Stimulated activated naive CD8-positive, alpha-beta T cell treated with anti-CD3 and anti-CD28 coated beads, Interleukin-15, amount 100 ng/mL, for 72 hours (primary cell): ENCODE data around the gene PDE9A.

Experiments
- ATAC-seq: fragments of 150-1000 bp; cut with Tn5 transposase; 2 replicates; pipeline ENCODE4 v1.10.0; 2021; ENCODE audit warnings: mild to moderate bottlenecking, moderate library complexity
- DNase-seq, 2 donors: peaks; one replicate each; pipeline ENCODE4 v3.0.0; 2021 to 2022
- H3K27ac Mint-ChIP-seq, 2 donors: one replicate each; pipeline ENCODE4 v1.8.0; 2022; ENCODE audit warnings: mild to moderate bottlenecking in 2 of 2, mixed read lengths in 2 of 2, moderate library complexity in 2 of 2
- H3K27me3 Mint-ChIP-seq: one replicate; pipeline ENCODE4 v1.8.0; 2022; ENCODE audit warnings: mixed read lengths
- H3K4me1 Mint-ChIP-seq: one replicate; pipeline ENCODE4 v1.8.0; 2022; ENCODE audit warnings: mild to moderate bottlenecking, mixed read lengths
- H3K4me3 Mint-ChIP-seq, 2 donors: one replicate each; pipeline ENCODE4 v1.8.0; 2022; ENCODE audit warnings: mild to moderate bottlenecking in 2 of 2, mixed read lengths in 2 of 2, moderate library complexity in 1 of 2
- H3K9me3 Mint-ChIP-seq, 2 donors: one replicate each; pipeline ENCODE4 v1.8.0; 2022; ENCODE audit warnings: mixed read lengths in 2 of 2

The PDE9A gene

GRCh38 chr21:42747276-42747701 lies 93.9 kb downstream of the PDE9A start:
- Mint-ChIP-seq H3K4me3 (peak overlapping the region; percentile 82 to 83), H3K27ac (peak overlapping the region; percentile 98 to 99), H3K4me1 (peaks cover 38% of the 10 kb centered on the region), H3K9me3 (no peaks in the 10 kb centered on the region), H3K27me3 (no peaks in the 10 kb centered on the region)
- DNase-seq: no peak
- ATAC-seq: no peak

- Mint-ChIP-seq H3K4me1 (peaks cover 38% of the 10 kb centered on the region), H3K27ac (no peak overlapping the region), H3K9me3 (no peaks in the 10 kb centered on the region), H3K4me3 (no peak overlapping the region), H3K27me3 (no peaks in the 10 kb centered on the region)
- ATAC-seq (no peak), DNase-seq (no peak)
Measured at GRCh38 chr21:42747746-42748351, 94.4 kb downstream of the PDE9A start.

DNA sequence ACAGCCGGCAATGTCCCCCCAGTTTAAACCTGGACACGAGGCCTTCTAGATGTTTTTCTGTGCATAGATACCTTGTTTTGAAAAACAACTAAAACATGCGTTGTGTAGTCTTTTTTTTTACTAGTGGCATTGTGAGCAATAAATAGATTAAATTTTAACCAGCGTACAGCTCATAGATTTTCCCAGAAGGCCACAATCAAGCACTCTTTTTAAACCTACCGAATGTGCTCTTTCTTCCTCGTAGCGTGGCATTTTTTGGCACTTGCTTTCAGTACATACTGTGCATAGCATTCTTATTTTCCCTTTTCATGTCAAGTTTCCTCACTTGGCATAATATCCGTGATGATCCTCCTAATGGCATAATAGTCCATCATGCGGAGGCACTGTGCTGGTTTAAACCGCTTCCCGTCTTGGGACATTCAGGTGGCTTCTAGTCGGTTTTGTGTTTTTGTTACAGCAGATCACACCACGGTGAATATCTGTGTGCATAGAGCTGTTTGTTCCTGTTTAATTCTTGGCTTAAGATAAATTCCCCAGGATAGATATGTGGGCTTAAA lies 95.3 kb downstream of the PDE9A start:
- H3K27ac Mint-ChIP-seq: no peak overlapping the region

DNA sequence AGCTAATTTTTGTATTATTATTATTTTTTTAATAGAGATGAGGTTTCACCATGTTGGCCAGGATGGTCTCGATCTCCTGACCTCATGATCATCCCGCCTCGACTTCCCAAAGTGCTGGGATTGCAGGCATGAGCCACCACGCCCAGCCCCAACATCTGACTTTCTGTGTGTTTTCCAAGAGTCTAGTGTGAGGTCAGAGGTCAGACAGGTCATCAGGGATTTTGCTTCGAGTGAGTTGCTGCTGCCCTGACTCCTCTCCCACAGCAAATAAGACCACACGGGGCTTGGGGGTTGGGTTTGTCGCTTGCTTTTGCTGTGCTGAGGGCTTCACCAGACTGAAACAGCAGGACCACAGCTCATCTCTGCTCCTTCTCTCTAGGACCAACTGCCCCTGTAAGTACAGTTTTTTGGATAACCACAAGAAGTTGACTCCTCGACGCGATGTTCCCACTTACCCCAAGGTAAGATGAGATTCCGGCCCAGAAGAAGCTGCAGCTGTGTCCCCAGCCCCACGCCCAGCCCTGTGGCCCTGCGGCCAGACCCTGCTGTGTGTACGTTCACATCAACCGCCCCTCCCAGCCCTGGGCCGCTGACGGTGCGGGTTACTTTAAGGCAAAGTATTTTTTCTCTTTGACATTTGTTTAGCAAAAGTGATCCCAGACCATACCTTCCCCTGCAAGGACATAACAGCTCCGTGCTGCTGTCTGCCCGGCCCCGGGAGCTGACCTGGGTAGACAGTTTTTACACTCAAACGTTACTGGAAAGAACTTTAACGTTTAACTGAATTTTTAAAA lies 97.5 kb downstream of the PDE9A start:
- DNase-seq: no peak

More for the DNA sequence above, 95.3 kb downstream of the PDE9A start:
- DNase-seq (no peak), ATAC-seq (no peak)
- Mint-ChIP-seq H3K4me3 (no peak overlapping the region), H3K27me3 (no peaks in the 10 kb centered on the region), H3K9me3 (no peaks in the 10 kb centered on the region), H3K4me1 (peaks cover 38% of the 10 kb centered on the region)

DNA sequence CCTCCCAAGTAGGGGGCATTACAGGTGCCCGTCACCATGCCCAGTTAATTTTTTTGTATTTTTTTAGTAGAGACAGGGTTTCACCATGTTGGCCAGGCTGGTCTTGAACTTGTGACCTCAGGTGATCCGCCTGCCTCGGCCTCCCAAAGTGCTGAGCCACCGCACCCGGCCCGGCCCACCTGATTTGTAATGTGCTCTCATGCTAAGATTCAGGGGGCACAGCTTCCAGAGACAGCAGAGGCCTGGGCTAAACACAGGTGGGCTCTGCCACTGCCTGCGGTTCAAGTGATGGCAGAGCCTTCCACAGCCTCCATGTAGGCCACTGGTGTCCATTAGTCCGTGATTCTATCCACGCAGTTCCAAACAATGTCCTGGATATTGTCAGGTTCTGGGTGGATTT lies 98.4 kb downstream of the PDE9A start:
- DNase-seq: no peak
- Mint-ChIP-seq H3K4me3 (no peak overlapping the region), H3K4me1 (peaks cover 9% of the 10 kb centered on the region), H3K27ac (peak overlapping the region in 1 of 2 donors; percentile 34), H3K27me3 (no peaks in the 10 kb centered on the region), H3K9me3 (no peaks in the 10 kb centered on the region)
- ATAC-seq: no peak

More for the DNA sequence above, 97.5 kb downstream of the PDE9A start:
- ATAC-seq: no peak
- Mint-ChIP-seq H3K27ac (no peak overlapping the region), H3K27me3 (no peaks in the 10 kb centered on the region), H3K9me3 (no peaks in the 10 kb centered on the region), H3K4me3 (no peak overlapping the region), H3K4me1 (peaks cover 19% of the 10 kb centered on the region)

DNA sequence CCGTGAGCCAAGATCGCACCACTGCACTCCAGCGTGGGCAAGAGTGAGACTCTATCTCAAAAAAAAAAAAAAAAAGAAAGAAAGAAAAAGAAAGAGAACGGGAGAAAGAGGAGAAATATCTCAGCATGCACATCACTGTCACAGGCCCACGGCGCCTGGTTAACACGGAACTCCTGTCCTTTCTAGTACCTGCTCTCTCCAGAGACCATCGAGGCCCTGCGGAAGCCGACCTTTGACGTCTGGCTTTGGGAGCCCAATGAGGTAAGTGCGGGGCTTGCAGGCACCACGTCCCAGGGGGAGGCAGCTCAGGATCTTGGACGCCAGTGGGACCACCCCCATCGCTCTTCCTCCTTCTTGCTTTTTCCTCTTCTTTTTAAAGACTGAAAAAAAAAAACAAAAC lies 100.4 kb downstream of the PDE9A start:
- DNase-seq: no peak

DNA sequence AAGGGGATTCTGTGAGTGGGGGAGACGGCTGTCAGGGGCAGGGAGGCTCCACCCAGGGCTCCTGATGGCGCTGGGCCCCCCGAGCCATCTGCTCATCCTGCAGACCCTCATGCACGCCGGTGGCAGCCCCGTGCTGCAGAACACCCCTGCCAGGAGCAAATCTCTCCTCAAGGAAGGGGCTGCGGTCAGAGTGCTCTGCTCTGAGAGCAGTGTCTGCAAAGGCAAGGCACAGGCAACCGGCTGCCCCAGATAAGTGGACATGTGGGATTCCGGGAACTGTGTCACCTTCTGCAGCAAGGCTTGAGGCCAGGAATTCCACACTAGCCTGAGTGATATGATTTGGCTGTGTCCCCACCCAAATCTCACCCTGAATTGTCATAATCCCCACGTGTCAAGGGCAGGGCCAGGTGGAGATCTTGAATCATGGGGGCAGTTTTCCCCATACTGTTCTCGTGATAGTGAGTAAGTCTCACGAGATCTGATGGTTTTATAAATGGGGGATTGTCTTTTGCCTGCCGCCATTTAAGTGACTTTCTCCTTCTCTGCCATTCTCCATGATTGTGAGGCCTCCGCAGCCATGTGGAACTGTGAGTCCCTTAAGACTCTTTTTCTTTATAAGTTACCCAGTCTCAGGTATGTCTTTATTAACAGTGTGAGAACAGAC lies 101.0 kb downstream of the PDE9A start:
- no peaks in the 10 kb centered on the region for H3K4me1 Mint-ChIP-seq

More for the DNA sequence above, 100.4 kb downstream of the PDE9A start:
- Mint-ChIP-seq H3K27me3 (no peaks in the 10 kb centered on the region), H3K4me1 (no peaks in the 10 kb centered on the region), H3K27ac (no peak overlapping the region), H3K9me3 (no peaks in the 10 kb centered on the region), H3K4me3 (no peak overlapping the region)
- no peak for ATAC-seq

GRCh38 chr21:42755031-42755665 lies 101.7 kb downstream of the PDE9A start:
- Mint-ChIP-seq H3K4me3 (no peak overlapping the region), H3K9me3 (no peaks in the 10 kb centered on the region), H3K4me1 (no peaks in the 10 kb centered on the region), H3K27me3 (no peaks in the 10 kb centered on the region), H3K27ac (no peak overlapping the region)
- ATAC-seq (no peak), DNase-seq (no peak)

More for the DNA sequence above, 101.0 kb downstream of the PDE9A start:
- no peak overlapping the region for H3K27ac Mint-ChIP-seq
- DNase-seq (no peak), ATAC-seq (no peak)
- H3K9me3 Mint-ChIP-seq: no peaks in the 10 kb centered on the region
- H3K27me3 Mint-ChIP-seq: no peaks in the 10 kb centered on the region
- no peak overlapping the region for H3K4me3 Mint-ChIP-seq

DNA sequence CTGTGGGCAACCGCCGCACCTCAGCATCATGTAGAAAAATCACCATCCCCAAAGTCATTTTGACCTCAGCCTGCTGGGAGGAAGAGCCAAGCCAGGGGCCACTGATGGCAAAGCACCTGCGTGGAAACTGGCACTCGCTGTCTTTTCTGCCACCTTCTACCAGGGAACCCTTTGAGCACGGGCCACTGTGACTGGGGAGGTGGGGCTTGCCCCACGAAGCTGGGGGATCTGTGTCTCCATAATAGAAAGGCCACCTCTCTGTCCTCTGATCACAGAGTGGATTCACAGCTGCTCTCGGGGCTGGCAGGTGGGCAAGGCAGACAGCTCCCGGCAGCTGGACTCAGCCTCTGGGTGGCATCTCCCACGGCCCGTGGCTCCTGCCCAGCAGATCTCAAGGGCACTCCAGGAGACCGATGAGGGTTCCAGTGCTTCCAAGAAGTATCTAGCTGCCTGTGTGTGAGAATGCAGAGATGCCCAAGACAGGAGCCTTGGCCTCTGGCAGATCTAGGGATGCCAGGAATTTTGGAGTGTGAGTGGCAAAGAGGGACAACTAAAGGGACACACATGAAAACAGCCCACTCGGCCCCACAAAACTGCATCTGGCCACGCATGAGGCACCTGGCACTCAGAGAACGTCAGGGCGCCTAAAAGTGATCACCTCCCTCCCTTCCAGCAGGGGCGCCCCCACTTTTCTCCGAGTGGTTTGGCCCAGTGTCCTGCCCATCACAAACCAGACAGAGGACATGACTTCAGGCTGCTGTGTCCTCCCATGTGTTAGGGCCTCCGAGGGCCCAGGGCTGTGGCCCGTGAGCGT lies 102.6 kb downstream of the PDE9A start:
- no peak overlapping the region for H3K27ac Mint-ChIP-seq
- H3K27me3 Mint-ChIP-seq: no peaks in the 10 kb centered on the region
- H3K4me3 Mint-ChIP-seq: no peak overlapping the region
- no peaks in the 10 kb centered on the region for H3K9me3 Mint-ChIP-seq
- ATAC-seq (no peak), DNase-seq (no peak)
- H3K4me1 Mint-ChIP-seq: no peaks in the 10 kb centered on the region

GRCh38 chr21:42756580-42757250 lies 103.3 kb downstream of the PDE9A start:
- Mint-ChIP-seq H3K27me3 (no peaks in the 10 kb centered on the region), H3K9me3 (no peaks in the 10 kb centered on the region), H3K4me1 (no peaks in the 10 kb centered on the region), H3K4me3 (no peak overlapping the region), H3K27ac (peak overlapping the region in 1 of 2 donors; percentile 12)
- no peak for DNase-seq
- ATAC-seq: peak; percentile 15

DNA sequence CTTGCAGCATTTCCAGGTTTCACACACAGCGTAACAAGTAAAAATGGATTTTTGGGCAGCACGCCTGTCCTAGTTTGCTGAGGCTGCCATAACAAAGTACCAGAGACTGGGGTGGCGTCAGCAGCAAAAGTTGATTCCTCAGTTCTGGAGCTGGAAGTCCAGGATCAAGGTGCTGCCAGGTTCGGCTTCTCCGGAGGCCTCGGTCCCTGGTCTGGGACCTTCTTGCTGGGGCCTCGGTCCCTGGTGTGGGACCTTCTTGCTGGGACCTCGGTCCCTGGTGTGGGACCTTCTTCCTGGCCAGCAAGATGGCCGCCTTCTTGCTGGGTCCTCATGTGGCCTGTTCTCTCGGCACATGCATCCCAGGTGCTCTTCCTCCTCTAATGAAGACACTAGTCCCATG lies 104.0 kb downstream of the PDE9A start:
- DNase-seq (no peak), ATAC-seq (no peak)

DNA sequence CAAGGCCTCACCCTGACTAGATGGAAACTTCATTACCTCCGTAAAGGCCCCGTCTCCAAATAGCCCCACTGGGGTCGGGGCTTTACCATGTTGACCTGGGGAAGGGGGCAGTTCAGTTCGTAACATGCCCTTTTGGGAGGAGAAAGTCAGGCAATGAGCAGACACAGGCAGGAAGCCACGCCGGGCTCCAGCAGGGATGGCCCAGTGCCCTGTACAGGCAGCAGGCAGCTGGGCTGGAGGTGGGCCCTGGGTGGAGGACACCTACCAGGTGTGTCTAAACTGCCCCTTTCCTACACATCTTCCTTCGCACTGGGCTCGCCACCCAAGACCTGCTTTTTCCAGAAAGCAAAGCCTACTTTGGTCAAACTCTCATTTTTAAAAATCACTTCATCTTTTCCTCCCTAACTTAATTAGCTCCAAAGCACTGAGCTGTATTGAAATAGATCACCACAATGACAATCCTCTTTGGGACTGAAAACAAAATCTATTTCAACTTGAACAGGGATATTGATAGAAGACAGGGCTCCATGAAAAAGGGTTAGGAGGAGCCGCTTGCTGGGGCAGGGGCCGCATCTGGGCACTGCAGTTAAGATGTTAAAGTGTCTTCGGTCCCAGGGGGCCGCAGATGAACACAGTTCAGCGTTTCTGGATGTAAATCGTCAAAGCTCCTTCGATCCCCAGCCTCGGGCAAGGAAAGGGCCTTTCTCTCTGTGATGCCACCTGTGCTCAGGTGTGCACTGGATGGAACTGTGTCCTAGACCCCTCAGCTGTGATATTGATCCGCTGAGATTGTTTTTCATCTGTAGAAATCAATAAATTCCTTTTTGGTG lies 104.6 kb downstream of the PDE9A start:
- Mint-ChIP-seq H3K27ac (no peak overlapping the region), H3K9me3 (no peaks in the 10 kb centered on the region), H3K4me3 (no peak overlapping the region), H3K27me3 (no peaks in the 10 kb centered on the region), H3K4me1 (no peaks in the 10 kb centered on the region)
- ATAC-seq: no peak
- DNase-seq: no peak

More for the DNA sequence above, 104.0 kb downstream of the PDE9A start:
- H3K27me3 Mint-ChIP-seq: no peaks in the 10 kb centered on the region
- H3K4me1 Mint-ChIP-seq: no peaks in the 10 kb centered on the region
- no peak overlapping the region for H3K27ac Mint-ChIP-seq
- no peaks in the 10 kb centered on the region for H3K9me3 Mint-ChIP-seq
- H3K4me3 Mint-ChIP-seq: no peak overlapping the region

- no peak overlapping the region for H3K4me3 Mint-ChIP-seq
Measured at GRCh38 chr21:42758721-42759593, 105.5 kb downstream of the PDE9A start.

More at GRCh38 chr21:42758721-42759593, 105.5 kb downstream of the PDE9A start:
- H3K27me3 Mint-ChIP-seq: no peaks in the 10 kb centered on the region
- H3K4me1 Mint-ChIP-seq: no peaks in the 10 kb centered on the region
- H3K9me3 Mint-ChIP-seq: no peaks in the 10 kb centered on the region
- ATAC-seq (no peak), DNase-seq (no peak)
- H3K27ac Mint-ChIP-seq: peak overlapping the region in 1 of 2 donors; percentile 24
